ENCODE measurements around the gene AHSP.

DNA sequence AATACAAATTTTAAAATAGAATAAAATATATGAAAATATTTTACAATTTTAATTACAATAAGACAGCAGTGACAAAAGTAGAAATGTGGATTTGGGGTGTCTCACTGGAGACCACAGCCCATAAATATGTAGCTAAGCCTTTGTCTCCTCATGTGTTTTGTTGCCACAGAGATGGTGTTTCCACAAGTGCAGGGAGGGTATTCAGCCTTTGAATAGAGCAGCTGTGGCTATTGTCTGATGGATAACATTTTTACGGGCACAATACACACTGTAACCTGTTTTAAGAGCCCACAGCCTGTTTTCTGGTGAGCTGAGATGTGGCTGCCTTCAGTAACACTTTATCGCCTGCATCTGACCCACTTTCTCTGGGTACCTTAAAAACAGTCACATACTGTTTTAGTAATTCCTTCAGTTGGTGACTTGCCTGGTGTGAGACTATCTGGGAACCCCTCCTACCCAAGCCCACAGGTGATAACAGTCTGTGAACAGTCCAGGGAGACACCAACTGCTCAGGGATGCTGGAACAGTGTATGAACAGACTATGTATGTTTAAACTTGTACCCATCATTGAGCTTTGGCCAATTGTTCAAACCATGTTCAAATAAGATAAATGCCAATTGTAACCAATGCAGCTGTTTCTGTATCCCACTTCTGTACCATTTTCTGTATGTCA lies 7.8 kb upstream of the AHSP start:
- TF ChIP-seq, protein P1, sequence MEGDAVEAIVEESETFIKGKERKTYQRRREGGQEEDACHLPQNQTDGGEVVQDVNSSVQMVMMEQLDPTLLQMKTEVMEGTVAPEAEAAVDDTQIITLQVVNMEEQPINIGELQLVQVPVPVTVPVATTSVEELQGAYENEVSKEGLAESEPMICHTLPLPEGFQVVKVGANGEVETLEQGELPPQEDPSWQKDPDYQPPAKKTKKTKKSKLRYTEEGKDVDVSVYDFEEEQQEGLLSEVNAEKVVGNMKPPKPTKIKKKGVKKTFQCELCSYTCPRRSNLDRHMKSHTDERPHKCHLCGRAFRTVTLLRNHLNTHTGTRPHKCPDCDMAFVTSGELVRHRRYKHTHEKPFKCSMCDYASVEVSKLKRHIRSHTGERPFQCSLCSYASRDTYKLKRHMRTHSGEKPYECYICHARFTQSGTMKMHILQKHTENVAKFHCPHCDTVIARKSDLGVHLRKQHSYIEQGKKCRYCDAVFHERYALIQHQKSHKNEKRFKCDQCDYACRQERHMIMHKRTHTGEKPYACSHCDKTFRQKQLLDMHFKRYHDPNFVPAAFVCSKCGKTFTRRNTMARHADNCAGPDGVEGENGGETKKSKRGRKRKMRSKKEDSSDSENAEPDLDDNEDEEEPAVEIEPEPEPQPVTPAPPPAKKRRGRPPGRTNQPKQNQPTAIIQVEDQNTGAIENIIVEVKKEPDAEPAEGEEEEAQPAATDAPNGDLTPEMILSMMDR (conservative IDR thresholded peaks at IDR 0.05; ENCODE audit: low read depth, low read length) = no peak
- no peak for TF ChIP-seq EZH2 (IDR thresholded peaks at IDR 0.05; ENCODE audit: borderline replicate concordance, low read depth, low read length, poor library complexity, severe bottlenecking)
